Measurements from ENCODE around the gene DGKE.

DNA sequence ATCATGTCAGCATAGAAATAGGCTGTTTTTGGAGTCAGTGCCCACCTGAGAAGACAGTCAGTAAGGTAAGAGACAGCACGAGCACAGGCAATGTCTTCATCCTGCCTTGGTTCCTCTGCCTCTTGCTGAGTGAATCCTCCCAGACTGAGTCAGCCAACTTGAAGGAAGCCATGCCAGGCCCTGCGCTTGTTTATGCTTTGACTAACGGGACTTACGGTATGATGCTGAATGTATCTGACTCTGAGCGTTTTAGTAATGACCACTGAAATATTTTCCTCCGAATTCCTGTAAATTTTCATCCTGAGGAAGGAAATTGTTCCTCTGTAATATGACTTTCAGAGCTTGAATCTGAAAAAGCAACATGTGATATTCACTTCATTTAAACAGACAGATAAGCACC, 18.2 kb upstream of the DGKE start:
- TF ChIP-seq, protein P1, sequence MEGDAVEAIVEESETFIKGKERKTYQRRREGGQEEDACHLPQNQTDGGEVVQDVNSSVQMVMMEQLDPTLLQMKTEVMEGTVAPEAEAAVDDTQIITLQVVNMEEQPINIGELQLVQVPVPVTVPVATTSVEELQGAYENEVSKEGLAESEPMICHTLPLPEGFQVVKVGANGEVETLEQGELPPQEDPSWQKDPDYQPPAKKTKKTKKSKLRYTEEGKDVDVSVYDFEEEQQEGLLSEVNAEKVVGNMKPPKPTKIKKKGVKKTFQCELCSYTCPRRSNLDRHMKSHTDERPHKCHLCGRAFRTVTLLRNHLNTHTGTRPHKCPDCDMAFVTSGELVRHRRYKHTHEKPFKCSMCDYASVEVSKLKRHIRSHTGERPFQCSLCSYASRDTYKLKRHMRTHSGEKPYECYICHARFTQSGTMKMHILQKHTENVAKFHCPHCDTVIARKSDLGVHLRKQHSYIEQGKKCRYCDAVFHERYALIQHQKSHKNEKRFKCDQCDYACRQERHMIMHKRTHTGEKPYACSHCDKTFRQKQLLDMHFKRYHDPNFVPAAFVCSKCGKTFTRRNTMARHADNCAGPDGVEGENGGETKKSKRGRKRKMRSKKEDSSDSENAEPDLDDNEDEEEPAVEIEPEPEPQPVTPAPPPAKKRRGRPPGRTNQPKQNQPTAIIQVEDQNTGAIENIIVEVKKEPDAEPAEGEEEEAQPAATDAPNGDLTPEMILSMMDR (conservative IDR thresholded peaks at IDR 0.05; ENCODE audit: low read length) = no peak
- no peak for TF ChIP-seq EZH2phosphoT487 (IDR thresholded peaks at IDR 0.05; ENCODE audit: borderline replicate concordance)

Measured in Loucy (cell line).